ENCODE results near the gene AP3B2. TPM values are rescaled to one million over a fixed set of nuclear protein-coding genes. Genes with fewer than 3 reads are reported as not detected.
"Not testable (repeated sequence)": the region's sequence is repeated elsewhere in the genome, so short reads cannot be mapped to it uniquely, and the experiment has no call there.

Gene AP3B2
- total and polyA plus RNA-seq, 7 donors: 0.13 to 2.0 (median 0.27) TPM; not detected in 1

GRCh38 chr15:82647045-82647834 lies 62.4 kb downstream of the AP3B2 start, which contains the start of gene CPEB1:
CPEB1 (minus strand) TSS chr15:82647363; CDS start chr15:82628459, 18,904 bp downstream.
- DNase-seq (peak; percentile 78 to 79), ATAC-seq (peak; percentile 74 to 88 (median 86))
- 8 to 13% (median 11%) methylated on average over 47 to 96 of the region's 96 CpGs for WGBS, 3 donors
- peaks cover 5 to 82% (median 20%) of the 10 kb centered on the region in 3 donors for H3K27me3 ChIP-seq (ENCODE audit: insufficient read depth in 3 of 3, low read length in 2 of 3)
- intact Hi-C loops (cut with DNase I): no loop called here
- peaks cover 12% of the 10 kb centered on the region for H3K4me1 ChIP-seq
- TF ChIP-seq CTCF (IDR thresholded peaks at IDR 0.05): peak; percentile 5
- H3K27ac ChIP-seq: no peak within 1 kb of the TSS
- H3K36me3 ChIP-seq (ENCODE audit: insufficient read depth in 1 of 2, low read depth in 1 of 2): no peaks in the 10 kb centered on the region
- no peaks in the 10 kb centered on the region for H3K9me3 ChIP-seq
- peak within 1 kb of the TSS; percentile 72 for H3K4me3 ChIP-seq

GRCh38 chr15:82646250-82647044 lies 63.2 kb downstream of the AP3B2 start:
- peaks cover 5 to 86% (median 20%) of the 10 kb centered on the region in 3 donors for H3K27me3 ChIP-seq (ENCODE audit: insufficient read depth in 3 of 3, low read length in 2 of 3)
- WGBS, 3 donors: 15 to 20% (median 16%) methylated on average over 44 to 56 of the region's 56 CpGs
- no peak for TF ChIP-seq CTCF (IDR thresholded peaks at IDR 0.05)
- H3K9me3 ChIP-seq: no peaks in the 10 kb centered on the region
- H3K36me3 ChIP-seq (ENCODE audit: insufficient read depth in 1 of 2, low read depth in 1 of 2): no peaks in the 10 kb centered on the region
- H3K4me1 ChIP-seq: peaks cover 12% of the 10 kb centered on the region
- peak; percentile 24 to 37 (median 30) for ATAC-seq
- DNase-seq: peak; percentile 34 to 53
- H3K4me3 ChIP-seq: peak overlapping the region; percentile 72
- H3K27ac ChIP-seq: no peak overlapping the region
- intact Hi-C loops (cut with DNase I): no loop called here

GRCh38 chr15:82644967-82645852 lies 64.5 kb downstream of the AP3B2 start:
- ATAC-seq; H3K4me3 ChIP-seq; H3K27ac ChIP-seq; DNase-seq; H3K9me3 ChIP-seq; intact Hi-C loops (cut with DNase I); H3K36me3 ChIP-seq (ENCODE audit: insufficient read depth in 1 of 2, low read depth in 1 of 2): not testable (repeated sequence)
- Histone ChIP-seq H3K4me1 (peaks cover 12% of the 10 kb centered on the region), H3K27me3 (ENCODE audit: insufficient read depth in 3 of 3, low read length in 2 of 3) (peaks cover 9 to 98% (median 20%) of the 10 kb centered on the region in 3 donors)
- WGBS, 3 donors: 74 to 76% (median 76%) methylated on average over 34 of the region's 34 CpGs

- Histone ChIP-seq H3K27ac (no peak overlapping the region), H3K27me3 (ENCODE audit: insufficient read depth in 3 of 3, low read length in 2 of 3) (peaks cover 13 to 94% (median 20%) of the 10 kb centered on the region in 3 donors), H3K36me3 (ENCODE audit: insufficient read depth in 1 of 2, low read depth in 1 of 2) (no peaks in the 10 kb centered on the region), H3K4me3 (no peak overlapping the region), H3K9me3 (no peaks in the 10 kb centered on the region), H3K4me1 (peaks cover 12% of the 10 kb centered on the region)
- intact Hi-C loops (cut with DNase I): no loop called here
- DNase-seq (no peak), ATAC-seq (no peak)
- WGBS, 3 donors: 43 to 58% (median 57%) methylated on average over 3 of the region's 3 CpGs
- TF ChIP-seq CTCF (IDR thresholded peaks at IDR 0.05): no peak
These were observed 65.7 kb downstream of the AP3B2 start for GRCh38 chr15:82643992-82644391.

All from psoas muscle (tissue), 8 donors.